GM18505 (cell line): Measurements from ENCODE around the gene BAIAP2.

ENCODE experiments used
- ATAC-seq: cut with Tn5 transposase; IDR thresholded peaks from one replicate; pipeline ENCODE4 v1.9.1; 2021; ENCODE audit not compliant: unreplicated experiment
- POLR2A ChIP-seq: IDR thresholded peaks from 4 replicates; pipeline ENCODE4 v1.6.1; 2011; ENCODE audit warnings: borderline replicate concordance; ENCODE audit not compliant: insufficient read depth, insufficient read length; ENCODE audit errors: extremely low read depth

Gene BAIAP2

GRCh38 chr17:81034779-81035520 lies at the start of gene BAIAP2:
Gene BAIAP2, plus strand, starts transcription at chr17:81035151. Its CDS starts 104 bp downstream, at chr17:81035255.
- TF ChIP-seq POLR2A = peak; percentile 69
- peak; percentile 68 for ATAC-seq

GRCh38 chr17:80986046-80986445 lies 48.9 kb upstream of the BAIAP2 start:
- TF ChIP-seq POLR2A = no peak
- ATAC-seq = no peak

GRCh38 chr17:80986816-80987475 lies 48.0 kb upstream of the BAIAP2 start:
- no peak for TF ChIP-seq POLR2A
- no peak for ATAC-seq

GRCh38 chr17:80987941-80988461 lies 47.0 kb upstream of the BAIAP2 start:
- ATAC-seq = no peak
- TF ChIP-seq POLR2A = no peak

- no peak for ATAC-seq
- no peak for TF ChIP-seq POLR2A
These were observed 45.4 kb upstream of the BAIAP2 start for GRCh38 chr17:80989586-80989913.

- no peak for ATAC-seq
- TF ChIP-seq POLR2A = no peak
These were observed 43.9 kb upstream of the BAIAP2 start for GRCh38 chr17:80990921-80991644.

- ATAC-seq = peak; percentile 45
- no peak for TF ChIP-seq POLR2A
These were observed 43.3 kb upstream of the BAIAP2 start, which contains the start of gene CHMP6 for GRCh38 chr17:80991645-80992076. Gene CHMP6, plus strand, starts transcription at chr17:80991841. Its CDS starts 78 bp downstream, at chr17:80991919.

- ATAC-seq = peak; percentile 21
These were observed 42.6 kb upstream of the BAIAP2 start for GRCh38 chr17:80992077-80992947.

GRCh38 chr17:80992948-80993624 lies 41.9 kb upstream of the BAIAP2 start:
- TF ChIP-seq POLR2A = no peak
- ATAC-seq = no peak

More at GRCh38 chr17:80992077-80992947, 42.6 kb upstream of the BAIAP2 start:
- TF ChIP-seq POLR2A = no peak

- ATAC-seq = no peak
These were observed 39.8 kb upstream of the BAIAP2 start for GRCh38 chr17:80995131-80995530.

GRCh38 chr17:80996422-80997305 lies 38.3 kb upstream of the BAIAP2 start:
- no peak for ATAC-seq
- no peak for TF ChIP-seq POLR2A

More at GRCh38 chr17:80995131-80995530, 39.8 kb upstream of the BAIAP2 start:
- no peak for TF ChIP-seq POLR2A
